ENCODE measurements around the gene CACNB1.

GRCh38 chr17:39174920-39175694, 22.4 kb downstream of the CACNB1 start:
- TF ChIP-seq EZH2phosphoT487 (IDR thresholded peaks at IDR 0.05; ENCODE audit: low read depth, severe bottlenecking, unreplicated experiment) = no peak
- TF ChIP-seq CTCF (IDR thresholded peaks at IDR 0.05; ENCODE audit: poor library complexity) = peak; percentile 74
- no peak for TF ChIP-seq EZH2 (IDR thresholded peaks at IDR 0.05; ENCODE audit: borderline replicate concordance)

All from hepatocyte (in vitro differentiated cells).